ENCODE data around the gene ZNF189.
A peak's percentile ranks its signal among the peaks of the same experiment; 100 is the strongest.

The ZNF189 gene

DNA sequence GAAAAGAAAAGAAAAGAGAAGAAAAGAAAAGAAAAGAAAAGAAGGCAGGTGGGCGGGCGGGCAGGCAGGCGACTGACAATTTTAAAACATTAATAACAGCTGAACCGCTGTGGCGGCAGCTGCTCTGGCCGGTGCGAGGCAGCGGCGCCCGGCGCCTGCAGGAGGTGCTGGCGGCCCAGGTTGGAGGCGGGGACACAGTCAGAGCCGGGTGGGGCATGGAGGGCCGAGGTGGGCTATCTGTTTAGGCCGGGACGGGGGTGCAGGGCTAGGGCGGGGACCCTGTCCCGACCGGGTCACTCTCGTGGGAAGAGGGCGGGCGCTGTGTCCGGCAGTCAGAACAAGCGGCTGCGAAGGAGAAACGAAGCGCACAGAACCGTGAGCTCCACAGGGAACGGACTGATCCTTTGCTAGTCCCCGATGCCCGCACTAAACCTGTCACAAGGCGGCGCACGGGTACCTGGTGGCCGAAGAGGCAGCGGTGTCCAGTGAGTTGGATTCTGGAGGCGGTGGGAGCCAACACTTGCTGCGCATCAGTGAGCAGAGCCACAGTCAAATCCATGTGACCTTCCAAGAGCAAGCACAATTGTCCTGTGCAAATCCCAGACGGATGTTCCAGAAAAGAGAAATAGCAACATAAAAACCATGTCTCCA, 50.5 kb downstream of the ZNF189 start:
- in situ Hi-C loops (cut with MboI; ENCODE audit: low sequenced_read_pairs, unreplicated experiment), result no loop called here
- peak; percentile 85 for DNase-seq (ENCODE audit: low spot score)
- TF ChIP-seq, protein P1, sequence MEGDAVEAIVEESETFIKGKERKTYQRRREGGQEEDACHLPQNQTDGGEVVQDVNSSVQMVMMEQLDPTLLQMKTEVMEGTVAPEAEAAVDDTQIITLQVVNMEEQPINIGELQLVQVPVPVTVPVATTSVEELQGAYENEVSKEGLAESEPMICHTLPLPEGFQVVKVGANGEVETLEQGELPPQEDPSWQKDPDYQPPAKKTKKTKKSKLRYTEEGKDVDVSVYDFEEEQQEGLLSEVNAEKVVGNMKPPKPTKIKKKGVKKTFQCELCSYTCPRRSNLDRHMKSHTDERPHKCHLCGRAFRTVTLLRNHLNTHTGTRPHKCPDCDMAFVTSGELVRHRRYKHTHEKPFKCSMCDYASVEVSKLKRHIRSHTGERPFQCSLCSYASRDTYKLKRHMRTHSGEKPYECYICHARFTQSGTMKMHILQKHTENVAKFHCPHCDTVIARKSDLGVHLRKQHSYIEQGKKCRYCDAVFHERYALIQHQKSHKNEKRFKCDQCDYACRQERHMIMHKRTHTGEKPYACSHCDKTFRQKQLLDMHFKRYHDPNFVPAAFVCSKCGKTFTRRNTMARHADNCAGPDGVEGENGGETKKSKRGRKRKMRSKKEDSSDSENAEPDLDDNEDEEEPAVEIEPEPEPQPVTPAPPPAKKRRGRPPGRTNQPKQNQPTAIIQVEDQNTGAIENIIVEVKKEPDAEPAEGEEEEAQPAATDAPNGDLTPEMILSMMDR (IDR thresholded peaks at IDR 0.05; ENCODE audit: borderline replicate concordance, control extremely low read depth, extremely low read depth, insufficient read depth, missing control alignments), result peak; percentile 74

DNA sequence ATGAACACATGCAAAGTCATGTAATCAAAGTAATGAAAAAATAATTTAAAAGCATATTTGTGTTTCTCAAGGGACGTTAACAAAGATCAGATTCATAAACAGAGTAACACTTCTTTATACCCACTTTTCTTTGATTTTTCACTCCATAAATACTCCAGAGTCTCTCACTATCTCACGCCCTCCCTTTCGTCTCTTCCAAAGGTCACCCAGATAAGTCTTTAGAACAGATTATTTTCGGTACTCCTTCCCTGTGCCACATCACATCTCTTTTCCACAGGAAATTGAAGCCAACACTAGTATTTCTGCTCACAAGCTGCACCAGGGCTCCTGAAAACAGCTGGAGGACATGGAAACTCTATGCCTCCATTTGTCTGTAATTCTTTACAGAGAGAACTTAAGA, 52.3 kb downstream of the ZNF189 start:
- in situ Hi-C loops (cut with MboI; ENCODE audit: low sequenced_read_pairs, unreplicated experiment), result no loop called here
- TF ChIP-seq, protein P1 (IDR thresholded peaks at IDR 0.05; ENCODE audit: borderline replicate concordance, control extremely low read depth, extremely low read depth, insufficient read depth, missing control alignments), result no peak
- no peak for DNase-seq (ENCODE audit: low spot score)

DNA sequence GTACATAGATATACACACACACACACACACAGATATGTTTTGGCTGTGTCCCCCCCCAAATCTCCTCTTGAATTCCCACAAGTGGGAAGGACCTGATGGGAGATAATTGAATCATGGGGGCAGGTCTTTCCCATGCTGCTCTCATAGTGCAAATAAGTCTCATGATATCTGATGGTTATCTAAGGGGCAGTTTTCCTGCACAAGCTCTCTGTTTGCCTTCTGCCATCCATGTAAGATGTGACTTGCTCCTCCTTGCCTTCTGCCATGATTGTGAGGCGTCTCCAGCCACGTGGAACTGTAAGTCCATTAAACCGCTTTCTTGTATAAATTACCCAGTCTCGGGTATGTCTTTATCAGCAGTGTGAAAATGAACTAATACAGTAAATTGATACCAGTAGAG, 52.8 kb downstream of the ZNF189 start:
- in situ Hi-C loops (cut with MboI; ENCODE audit: low sequenced_read_pairs, unreplicated experiment), result no loop called here
- TF ChIP-seq, protein P1 (IDR thresholded peaks at IDR 0.05; ENCODE audit: borderline replicate concordance, control extremely low read depth, extremely low read depth, insufficient read depth, missing control alignments), result no peak
- no peak for DNase-seq (ENCODE audit: low spot score)

DNA sequence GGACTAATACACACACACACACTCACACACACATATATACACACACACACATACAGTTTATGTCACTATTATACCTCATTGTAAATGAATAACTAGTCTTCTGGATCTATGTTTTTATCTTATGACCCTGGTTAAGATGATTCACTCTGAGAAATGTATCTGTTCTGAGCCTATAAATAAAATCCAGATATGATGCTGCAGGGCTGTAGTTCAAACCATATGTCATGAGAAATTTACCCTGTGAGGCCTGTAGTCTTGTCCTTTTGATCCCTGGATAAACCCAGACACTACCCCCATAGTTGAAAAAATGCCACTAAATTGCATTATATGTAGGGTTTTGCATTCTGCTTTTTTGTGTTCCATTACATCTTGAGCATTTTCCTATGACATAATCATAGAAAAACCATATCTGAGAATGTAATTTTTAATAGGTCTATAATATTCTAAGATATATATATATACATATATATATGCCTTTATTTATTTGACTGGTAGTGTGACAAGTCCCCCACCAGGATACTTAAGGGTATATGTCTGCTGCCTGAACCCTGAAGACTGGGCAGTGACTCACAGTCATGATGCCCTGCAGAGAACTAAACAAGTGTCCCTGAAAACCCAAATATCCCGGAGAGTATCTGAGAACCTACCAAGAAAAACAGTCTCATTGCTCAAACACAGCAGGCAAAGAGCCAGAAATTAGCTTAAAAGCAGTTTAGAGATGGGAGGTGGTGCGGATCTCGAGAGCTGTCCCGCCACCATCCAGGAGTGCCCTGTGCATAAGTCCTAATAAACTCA, 55.3 kb downstream of the ZNF189 start:
- TF ChIP-seq, protein P1 (IDR thresholded peaks at IDR 0.05; ENCODE audit: borderline replicate concordance, control extremely low read depth, extremely low read depth, insufficient read depth, missing control alignments), result no peak
- DNase-seq (ENCODE audit: low spot score), result no peak
- in situ Hi-C loops (cut with MboI; ENCODE audit: low sequenced_read_pairs, unreplicated experiment), result no loop called here

DNA sequence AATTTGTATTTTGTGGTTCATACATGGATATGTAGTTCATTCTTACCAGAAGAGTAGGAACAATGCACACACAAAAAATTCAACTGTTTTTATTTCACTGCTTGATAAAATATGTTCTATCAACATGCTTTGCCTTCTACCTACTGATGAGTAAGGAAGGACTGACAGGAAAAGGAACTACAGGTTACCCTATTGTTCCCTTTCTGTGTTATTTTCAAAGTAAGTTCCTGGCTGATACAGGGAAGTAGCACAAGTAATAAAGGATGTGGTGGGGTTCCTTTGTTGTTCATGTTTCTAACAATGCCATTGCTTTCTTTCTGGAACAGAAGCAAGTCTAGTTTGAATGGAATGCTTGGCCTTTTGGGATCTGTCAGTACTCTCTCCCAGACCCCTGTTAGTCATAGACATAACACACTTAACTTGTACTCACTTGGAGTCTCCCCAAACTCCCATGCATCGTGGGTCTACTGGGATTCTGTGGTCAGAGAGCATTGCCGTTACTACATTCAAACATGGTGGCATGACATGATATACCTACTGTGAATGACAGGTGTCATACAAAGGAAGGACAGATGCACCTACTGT, 57.1 kb downstream of the ZNF189 start:
- TF ChIP-seq, protein P1 (IDR thresholded peaks at IDR 0.05; ENCODE audit: borderline replicate concordance, control extremely low read depth, extremely low read depth, insufficient read depth, missing control alignments), result no peak
- DNase-seq (ENCODE audit: low spot score), result no peak
- in situ Hi-C loops (cut with MboI; ENCODE audit: low sequenced_read_pairs, unreplicated experiment), result no loop called here

DNA sequence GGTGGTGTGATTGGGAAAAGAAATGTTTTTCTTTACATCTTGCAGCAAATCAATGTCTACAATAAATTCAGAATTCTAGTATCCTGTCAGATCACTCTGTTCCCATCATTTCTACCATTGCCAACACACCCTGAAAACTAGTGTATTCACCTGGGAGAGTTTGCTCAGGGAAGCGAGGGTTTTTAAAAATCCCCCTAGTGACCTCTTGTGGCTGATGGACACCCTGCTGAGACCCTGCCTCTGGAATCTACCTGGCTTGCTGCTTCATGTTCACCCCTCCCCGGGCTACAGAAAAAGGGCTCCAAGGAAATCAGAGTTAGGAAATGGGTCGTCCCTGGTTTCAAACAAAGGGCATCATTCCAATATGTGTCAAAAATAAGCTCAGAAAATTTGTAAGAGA, 58.4 kb downstream of the ZNF189 start:
- no peak for DNase-seq (ENCODE audit: low spot score)
- in situ Hi-C loops (cut with MboI; ENCODE audit: low sequenced_read_pairs, unreplicated experiment), result no loop called here
- TF ChIP-seq, protein P1 (IDR thresholded peaks at IDR 0.05; ENCODE audit: borderline replicate concordance, control extremely low read depth, extremely low read depth, insufficient read depth, missing control alignments), result no peak
